Stomach (tissue), 9 donors: ENCODE results near the gene OMG. TPM values are rescaled to one million over a fixed set of nuclear protein-coding genes. Genes with fewer than 3 reads are reported as not detected.

Experiments used
- DNase-seq, 2 donors: peaks; one replicate each; pipeline versions ENCODE4 v3.0.0 to v3.0.0-alpha.2; 2013 to 2019
- H3K27ac ChIP-seq, 5 donors: fragments of 200-600 bp in 4 of 5; sonication (generic) in 4 of 5; one replicate each; pipeline ENCODE4 v1.5.1; 2013 to 2019; ENCODE audit warnings: mild to moderate bottlenecking in 1 of 5, moderate library complexity in 1 of 5
- H3K27me3 ChIP-seq, 3 donors: fragments of 200-600 bp; sonication (generic); one replicate each; pipeline ENCODE4 v1.5.1; 2017 to 2019; ENCODE audit warnings: mixed run types in 1 of 3
- H3K36me3 ChIP-seq, 4 donors: fragments of 200-600 bp; sonication (generic); 1 replicate in 3 of 4; 2 replicates in 1 of 4; pipeline ENCODE4 v1.5.1; 2016 to 2019
- H3K4me1 ChIP-seq, 4 donors: fragments of 200-600 bp; sonication (generic); one replicate each; pipeline ENCODE4 v1.5.1; 2016 to 2019
- H3K4me3 ChIP-seq, 4 donors: fragments of 200-600 bp; sonication (generic) in 3 of 4; one replicate each; pipeline ENCODE4 v1.5.1; 2016 to 2019; ENCODE audit warnings: mild to moderate bottlenecking in 1 of 4
- H3K9me3 ChIP-seq, 4 donors: fragments of 200-600 bp; sonication (generic); one replicate each; pipeline ENCODE4 v1.5.1; 2016 to 2019
- EP300 ChIP-seq: sonication (generic); formaldehyde crosslinking; IDR thresholded peaks from one replicate; pipeline ENCODE4 v1.6.1; 2017; ENCODE audit warnings: antibody characterized with exemption
- POLR2A ChIP-seq, 4 donors: fragments of 450-650 bp; IDR thresholded peaks; one replicate each; pipeline ENCODE4 v1.6.1; 2016; ENCODE audit warnings: antibody characterized with exemption in 4 of 4, control low read depth in 2 of 4, mild to moderate bottlenecking in 1 of 4, moderate library complexity in 1 of 4
- POLR2AphosphoS5 ChIP-seq, 3 donors: sonication (generic); formaldehyde crosslinking; IDR thresholded peaks; one replicate each; pipeline ENCODE4 v1.6.1; 2016; ENCODE audit warnings: antibody characterized with exemption in 3 of 3
- WGBS, 5 donors: extraction: QIAGEN DNeasy Blood & Tissue Kit in 3 of 5; methylation state at CpG; one replicate each; pipeline versions ENCODE4 v1.1.5 to v1.1.7; 2013 to 2018; 5-methylcytosine and 5-hydroxymethylcytosine counted together
- intact Hi-C: fragments of 100-400 bp; cut with DNase I; formaldehyde crosslinking; loops from one replicate; pipeline ENCODE4 v1.15.1; 2023; ENCODE audit warnings: low total_unique reads
- polyA plus RNA-seq, 3 donors: library from polyadenylated mRNA; stranded (reverse); fragments of 200-250 nt; gene quantifications; one replicate each; pipeline ENCODE4 v1.2.3, GENCODE V29; 2013
- total RNA-seq, 5 donors: library from RNA; depleted of rRNA; stranded (reverse); fragments of >200 nt; gene quantifications; one replicate each; pipeline versions ENCODE4 v1.1.0 to v1.2.3, GENCODE V29; 2014 to 2016
- TF ChIP-seq, protein P1 (sequence below), 7 experiments: fragments of 450-650 bp in 4 of 7; fragments of 200-600 bp in 3 of 7; sonication (generic) in 3 of 7; IDR thresholded peaks; one replicate each; pipeline ENCODE4 v1.5.1; 2016 to 2019; ENCODE audit warnings: antibody characterized with exemption in 7 of 7, control low read depth in 2 of 7, mild to moderate bottlenecking in 1 of 7
- donor health status: healthy with polysubstance abuse.
- donor health status: Bipolar disorder and iron deficiency.
- donor health status: healthy.

Gene OMG
- total and polyA plus RNA-seq, 8 donors = 0.50 to 5.7 (median 1.1) TPM; not detected in 4

DNA sequence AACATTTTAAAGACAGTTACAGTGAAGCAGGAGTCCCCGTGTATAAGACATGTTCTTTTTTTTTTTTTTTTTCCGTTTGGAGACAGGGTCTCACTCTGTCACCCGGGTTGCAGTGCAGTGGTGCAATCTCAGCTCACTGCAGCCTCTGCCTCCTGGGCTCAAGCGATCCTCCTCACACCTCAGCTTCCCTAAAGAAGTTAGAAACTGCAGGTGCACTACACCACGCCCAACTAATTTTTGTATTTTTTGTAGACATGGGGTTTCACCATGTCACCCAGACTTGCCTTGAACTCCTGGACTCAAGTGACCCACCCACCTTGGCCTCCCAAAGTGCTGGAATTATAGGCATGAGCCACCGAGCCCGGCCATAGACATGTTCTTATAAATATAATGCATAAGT lies 13.8 kb upstream of the OMG start:
- DNase-seq = no peak
- H3K4me3 ChIP-seq = peak overlapping the region in 2 of 4 donors; percentile 18 to 33

DNA sequence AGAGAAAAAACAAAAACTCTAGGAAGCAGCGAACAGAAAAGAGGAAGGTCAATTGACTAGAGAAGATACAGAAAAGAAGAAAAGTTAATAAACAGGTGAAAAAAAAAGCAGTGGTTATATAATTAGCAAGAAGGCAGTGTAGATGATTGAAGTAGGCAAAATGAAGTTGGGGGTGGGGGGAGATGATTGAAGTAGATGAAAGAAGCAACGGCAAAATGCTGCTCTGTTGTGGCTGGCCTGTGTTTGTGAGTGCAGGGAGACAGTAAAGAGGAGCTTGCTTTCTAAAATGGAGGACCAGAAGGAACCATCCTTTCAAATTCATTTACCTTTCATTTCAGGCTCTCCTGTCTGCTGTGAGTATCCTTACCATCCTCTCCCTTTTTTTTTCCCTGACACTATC lies 13.2 kb upstream of the OMG start:
- H3K4me1 ChIP-seq = peaks cover 0 to 18% (median 2%) of the 10 kb centered on the region in 4 donors
- intact Hi-C loops = no loop called here
- no peaks in the 10 kb centered on the region for H3K9me3 ChIP-seq
- DNase-seq = peak in 1 of 2 donors; percentile 48
- no peaks in the 10 kb centered on the region for H3K27me3 ChIP-seq
- no peak for TF ChIP-seq EP300
- H3K27ac ChIP-seq = peak overlapping the region in 4 of 5 donors; percentile 21 to 81 (median 48)
- H3K4me3 ChIP-seq = peak overlapping the region in 2 of 4 donors; percentile 18 to 33
- 35 to 63% (median 37%) methylated on average over 2 of the region's 2 CpGs for WGBS, 5 donors
- H3K36me3 ChIP-seq = peaks cover 0 to 4% (median 1%) of the 10 kb centered on the region in 4 donors

More for the DNA sequence above, 13.8 kb upstream of the OMG start:
- H3K9me3 ChIP-seq = no peaks in the 10 kb centered on the region
- peak overlapping the region in 4 of 5 donors; percentile 21 to 81 (median 54) for H3K27ac ChIP-seq
- peaks cover 0 to 3% (median 0%) of the 10 kb centered on the region in 4 donors for H3K36me3 ChIP-seq
- TF ChIP-seq, protein P1, sequence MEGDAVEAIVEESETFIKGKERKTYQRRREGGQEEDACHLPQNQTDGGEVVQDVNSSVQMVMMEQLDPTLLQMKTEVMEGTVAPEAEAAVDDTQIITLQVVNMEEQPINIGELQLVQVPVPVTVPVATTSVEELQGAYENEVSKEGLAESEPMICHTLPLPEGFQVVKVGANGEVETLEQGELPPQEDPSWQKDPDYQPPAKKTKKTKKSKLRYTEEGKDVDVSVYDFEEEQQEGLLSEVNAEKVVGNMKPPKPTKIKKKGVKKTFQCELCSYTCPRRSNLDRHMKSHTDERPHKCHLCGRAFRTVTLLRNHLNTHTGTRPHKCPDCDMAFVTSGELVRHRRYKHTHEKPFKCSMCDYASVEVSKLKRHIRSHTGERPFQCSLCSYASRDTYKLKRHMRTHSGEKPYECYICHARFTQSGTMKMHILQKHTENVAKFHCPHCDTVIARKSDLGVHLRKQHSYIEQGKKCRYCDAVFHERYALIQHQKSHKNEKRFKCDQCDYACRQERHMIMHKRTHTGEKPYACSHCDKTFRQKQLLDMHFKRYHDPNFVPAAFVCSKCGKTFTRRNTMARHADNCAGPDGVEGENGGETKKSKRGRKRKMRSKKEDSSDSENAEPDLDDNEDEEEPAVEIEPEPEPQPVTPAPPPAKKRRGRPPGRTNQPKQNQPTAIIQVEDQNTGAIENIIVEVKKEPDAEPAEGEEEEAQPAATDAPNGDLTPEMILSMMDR (IDR thresholded peaks at IDR 0.05) = no peak
- no peak for TF ChIP-seq EP300
- TF ChIP-seq POLR2AphosphoS5 (IDR thresholded peaks at IDR 0.05) = no peak
- no peak for TF ChIP-seq POLR2A (IDR thresholded peaks at IDR 0.05)
- intact Hi-C loops = no loop called here
- H3K4me1 ChIP-seq = peaks cover 0 to 25% (median 2%) of the 10 kb centered on the region in 4 donors
- H3K27me3 ChIP-seq = no peaks in the 10 kb centered on the region
- 72 to 81% (median 75%) methylated on average over 7 of the region's 7 CpGs for WGBS, 5 donors

DNA sequence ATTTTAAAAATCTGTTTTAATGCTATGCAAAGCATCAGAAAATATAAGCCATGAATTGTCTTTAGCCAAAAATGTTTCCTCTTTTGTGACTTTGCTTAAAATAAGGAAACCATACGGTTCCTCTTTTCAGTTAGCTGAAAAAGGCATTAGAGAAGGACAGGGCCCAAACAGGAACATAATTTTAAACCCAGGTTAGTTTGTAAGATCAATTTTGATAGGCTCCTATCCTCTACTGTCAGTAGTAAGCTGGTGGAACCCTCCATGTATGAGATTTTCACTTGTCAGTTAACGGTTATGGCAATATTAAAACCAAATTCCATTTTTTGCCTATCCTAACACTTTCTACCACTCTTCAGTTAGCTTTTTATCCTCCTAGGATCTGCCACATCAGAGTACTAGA lies 12.5 kb upstream of the OMG start:
- no peaks in the 10 kb centered on the region for H3K9me3 ChIP-seq
- H3K27me3 ChIP-seq = no peaks in the 10 kb centered on the region
- intact Hi-C loops = no loop called here
- H3K4me1 ChIP-seq = peaks cover 0 to 17% (median 2%) of the 10 kb centered on the region in 4 donors
- WGBS, 5 donors = 66 to 84% (median 82%) methylated on average over 2 of the region's 2 CpGs
- H3K27ac ChIP-seq = peak overlapping the region in 2 of 5 donors; percentile 65 to 81
- no peak for DNase-seq
- H3K36me3 ChIP-seq = peaks cover 0 to 11% (median 4%) of the 10 kb centered on the region in 4 donors
- H3K4me3 ChIP-seq = peak overlapping the region in 2 of 4 donors; percentile 18 to 33
- no peak for TF ChIP-seq POLR2A (IDR thresholded peaks at IDR 0.05)
- TF ChIP-seq POLR2AphosphoS5 (IDR thresholded peaks at IDR 0.05) = no peak
- TF ChIP-seq EP300 = no peak
- TF ChIP-seq, protein P1 (IDR thresholded peaks at IDR 0.05) = no peak

DNA sequence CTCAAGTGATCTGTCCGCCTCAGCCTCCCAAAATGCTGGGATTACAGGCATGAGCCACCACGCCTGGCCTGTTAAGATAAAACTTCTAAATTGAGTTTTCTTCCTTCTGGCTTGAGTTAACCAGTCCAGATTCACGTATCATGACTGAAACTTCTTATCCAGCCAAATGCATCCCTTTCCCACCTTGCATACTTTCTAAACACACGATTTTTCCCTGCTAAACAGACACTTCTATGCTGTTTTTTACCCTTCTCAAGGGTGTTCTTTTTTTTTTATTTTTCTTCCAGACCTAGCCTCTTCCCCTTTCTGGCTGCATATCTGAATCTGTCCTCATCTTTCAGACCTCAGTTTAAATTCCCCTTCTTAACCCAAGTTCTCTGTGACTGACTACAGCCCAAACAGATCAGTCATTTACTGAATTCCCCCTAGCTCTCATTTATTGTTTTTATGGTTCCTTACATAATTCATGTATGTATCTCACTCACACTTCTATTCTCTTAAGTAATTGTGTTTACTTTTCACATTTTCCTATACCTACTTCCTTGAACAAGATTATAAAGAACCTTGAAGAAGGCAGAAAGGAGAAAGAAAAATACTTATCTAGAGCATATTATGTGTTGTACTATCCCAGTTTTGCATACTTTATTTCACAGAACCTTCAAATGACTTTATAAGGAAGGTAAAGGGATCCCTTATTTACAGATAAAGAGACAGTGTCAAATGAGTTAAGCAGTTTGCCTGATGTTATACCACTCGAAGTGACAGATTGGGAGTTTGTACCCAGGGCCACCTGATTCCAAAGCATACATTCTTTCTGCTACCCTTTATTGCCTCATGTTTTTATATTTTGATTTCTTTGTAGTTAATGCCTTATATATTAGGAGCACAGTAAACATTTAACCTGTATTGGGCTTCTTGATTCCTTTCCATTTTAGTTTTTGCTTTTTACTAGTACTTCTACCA lies 11.6 kb upstream of the OMG start:
- peaks cover 0 to 16% (median 9%) of the 10 kb centered on the region in 4 donors for H3K36me3 ChIP-seq
- DNase-seq = no peak
- peaks cover 0 to 17% (median 2%) of the 10 kb centered on the region in 4 donors for H3K4me1 ChIP-seq
- H3K27me3 ChIP-seq = no peaks in the 10 kb centered on the region
- H3K27ac ChIP-seq = peak overlapping the region in 2 of 5 donors; percentile 65 to 81
- intact Hi-C loops = no loop called here
- 58 to 65% (median 58%) methylated on average over 5 of the region's 5 CpGs for WGBS, 5 donors
- peak overlapping the region in 1 of 4 donors; percentile 10 for H3K4me3 ChIP-seq
- TF ChIP-seq POLR2A (IDR thresholded peaks at IDR 0.05) (no peak), EP300 (no peak), POLR2AphosphoS5 (IDR thresholded peaks at IDR 0.05) (no peak)
- TF ChIP-seq, protein P1 (IDR thresholded peaks at IDR 0.05) = no peak
- no peaks in the 10 kb centered on the region for H3K9me3 ChIP-seq
